Kidney capillary endothelial cell (primary cell): ENCODE measurements around the gene RRAGA.
"Not testable (repeated sequence)": the region's sequence is repeated elsewhere in the genome, so short reads cannot be mapped to it uniquely, and the experiment has no call there.

Source experiments
- DNase-seq: peaks from one replicate; pipeline ENCODE4 v3.0.0-alpha.2; 2018; ENCODE audit warnings: low spot score

RRAGA gene

GRCh38 chr9:19048966-19049916, at the start of gene RRAGA:
Gene RRAGA (plus strand): TSS chr9:19049427. CDS start chr9:19049660, 233 bp downstream.
- peak; percentile 91 for DNase-seq

GRCh38 chr9:19000133-19000532, 49.1 kb upstream of the RRAGA start:
- no peak for DNase-seq

- no peak for DNase-seq
These were observed 39.7 kb upstream of the RRAGA start for GRCh38 chr9:19009391-19009965.

- no peak for DNase-seq
These were observed 31.0 kb upstream of the RRAGA start for GRCh38 chr9:19018201-19018600.

GRCh38 chr9:19020886-19021455, 28.3 kb upstream of the RRAGA start:
- no peak for DNase-seq

GRCh38 chr9:19021649-19022048, 27.6 kb upstream of the RRAGA start:
- DNase-seq, result not testable (repeated sequence)

- DNase-seq, result no peak
These were observed 27.0 kb upstream of the RRAGA start for GRCh38 chr9:19022206-19022605.

- no peak for DNase-seq
These were observed 26.1 kb upstream of the RRAGA start for GRCh38 chr9:19023078-19023477.

GRCh38 chr9:19026375-19026774, 22.9 kb upstream of the RRAGA start:
- no peak for DNase-seq

GRCh38 chr9:19027825-19028224, 21.4 kb upstream of the RRAGA start:
- no peak for DNase-seq

- DNase-seq, result peak; percentile 60
These were observed 20.3 kb upstream of the RRAGA start for GRCh38 chr9:19028835-19029451.

GRCh38 chr9:19030899-19031298, 18.3 kb upstream of the RRAGA start:
- DNase-seq, result no peak

GRCh38 chr9:19032406-19032805, 16.8 kb upstream of the RRAGA start:
- DNase-seq, result no peak

- DNase-seq, result no peak
These were observed 16.2 kb upstream of the RRAGA start, which contains the start of gene SAXO1 for GRCh38 chr9:19033015-19033414. Gene SAXO1 (minus strand): TSS chr9:19033209. CDS start chr9:19032908, 301 bp downstream.

- DNase-seq, result no peak
These were observed 12.6 kb upstream of the RRAGA start for GRCh38 chr9:19036611-19037010.

- peak; percentile 33 for DNase-seq
These were observed 850 bp downstream of the RRAGA start for GRCh38 chr9:19049917-19050636.

- DNase-seq, result no peak
These were observed 1.7 kb downstream of the RRAGA start for GRCh38 chr9:19050637-19051591.

- DNase-seq, result no peak
These were observed 7.8 kb downstream of the RRAGA start for GRCh38 chr9:19057033-19057432.

GRCh38 chr9:19074229-19074628, 25.0 kb downstream of the RRAGA start:
- no peak for DNase-seq

- DNase-seq, result no peak
These were observed 25.6 kb downstream of the RRAGA start for GRCh38 chr9:19074836-19075235.

GRCh38 chr9:19085295-19085694, 36.1 kb downstream of the RRAGA start:
- no peak for DNase-seq
